Cardiac fibroblast (primary cell): ENCODE results near the gene BST1.

ENCODE experiments used
- DNase-seq, 2 donors: peaks; one replicate each; pipeline versions ENCODE4 v3.0.0 to v3.0.0-alpha.2; 2010; ENCODE audit warnings: low read depth in 2 of 2
- H3K4me3 ChIP-seq, 2 donors: replicated peaks in 1 of 2; 1 replicate in 1 of 2; 2 replicates in 1 of 2; pipeline ENCODE4 v1.5.1; 2011; ENCODE audit warnings: low read depth in 2 of 2, low read length in 2 of 2, mild to moderate bottlenecking in 2 of 2, moderate library complexity in 1 of 2
- CTCF ChIP-seq: IDR thresholded peaks from one replicate; pipeline ENCODE4 v1.5.1; 2011; ENCODE audit warnings: low read depth, mild to moderate bottlenecking, low read length, inconsistent platforms

The BST1 gene

DNA sequence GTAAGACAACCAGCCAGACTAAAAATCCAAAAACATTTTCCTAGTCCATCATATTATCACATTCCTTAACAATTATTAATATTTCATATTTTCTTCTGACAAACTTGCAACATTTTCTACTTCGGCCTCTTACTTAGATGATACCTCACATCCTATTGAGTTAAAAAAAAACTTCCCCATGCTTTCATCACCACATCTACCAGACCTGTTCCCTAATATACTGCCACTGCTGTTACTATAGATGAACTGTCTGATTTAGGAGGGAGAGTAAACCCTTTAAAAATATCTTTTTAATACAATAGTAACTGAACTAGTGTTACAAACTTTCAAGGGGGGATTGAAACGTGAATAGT lies 19.7 kb upstream of the BST1 start:
- TF ChIP-seq CTCF, result no peak
- peak overlapping the region in 1 of 2 donors; percentile 73 for H3K4me3 ChIP-seq
- peak in 1 of 2 donors; percentile 59 for DNase-seq

DNA sequence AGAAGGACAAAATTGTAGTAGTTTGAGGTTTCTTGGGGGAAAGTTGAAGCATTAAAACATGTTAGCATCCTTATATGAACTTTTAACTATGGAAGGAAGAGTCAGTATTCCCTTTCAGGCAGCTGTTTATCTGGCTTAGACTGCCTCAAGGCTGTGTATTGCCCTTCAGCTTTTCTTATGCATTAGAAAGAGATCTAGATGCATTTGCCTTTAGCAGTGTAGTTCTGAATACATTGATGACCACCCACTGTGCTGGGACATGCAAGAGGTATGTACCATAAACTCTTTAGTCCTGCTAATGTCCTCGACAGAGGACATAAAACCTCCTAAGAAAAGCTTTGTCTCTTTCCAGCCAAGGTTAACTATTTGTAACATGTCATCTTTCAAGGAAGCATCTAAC lies 18.4 kb upstream of the BST1 start:
- DNase-seq, result no peak
- TF ChIP-seq CTCF, result no peak
- H3K4me3 ChIP-seq, result no peak overlapping the region

DNA sequence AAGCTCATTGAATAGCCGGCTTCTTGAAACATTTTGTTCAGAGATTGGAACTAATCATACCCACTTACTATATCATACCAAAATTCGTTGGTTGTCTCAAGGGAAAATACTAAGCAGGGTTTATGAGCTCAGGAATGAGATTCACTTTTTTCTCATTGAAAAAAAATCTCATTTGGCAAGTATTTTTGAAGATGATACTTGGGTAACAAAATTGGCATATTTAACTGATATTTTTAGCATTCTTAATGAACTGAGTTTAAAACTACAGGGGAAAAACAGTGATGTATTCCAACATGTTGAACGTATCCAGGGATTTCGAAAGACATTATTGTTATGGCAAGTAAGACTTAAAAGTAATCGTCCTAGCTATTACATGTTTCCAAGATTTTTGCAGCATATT lies 14.8 kb upstream of the BST1 start:
- peak; percentile 24 to 75 for DNase-seq
- H3K4me3 ChIP-seq, result no peak overlapping the region
- TF ChIP-seq CTCF, result no peak

DNA sequence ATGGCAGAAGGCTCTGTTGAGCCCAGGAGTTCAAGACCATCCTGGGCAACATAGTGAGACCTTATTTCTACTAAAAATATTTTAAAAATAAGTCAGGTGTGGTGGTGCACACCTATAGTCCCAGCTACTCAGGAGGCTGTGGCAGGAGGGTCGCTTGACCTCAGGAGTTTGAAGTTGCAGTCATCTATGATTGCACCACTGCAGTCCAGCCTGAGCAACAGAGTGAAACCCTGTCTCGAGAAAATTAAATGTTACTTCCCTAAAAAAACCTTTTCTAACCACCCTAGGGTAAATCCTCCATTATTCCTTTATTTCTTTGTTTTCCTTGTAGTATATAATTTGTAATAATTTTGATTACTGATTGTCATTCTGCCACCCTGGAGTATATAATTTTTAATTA lies 13.3 kb upstream of the BST1 start:
- H3K4me3 ChIP-seq, result no peak overlapping the region
- peak; percentile 33 to 63 for DNase-seq

GRCh38 chr4:15690020-15690809 lies 12.7 kb upstream of the BST1 start:
- no peak overlapping the region for H3K4me3 ChIP-seq
- no peak for TF ChIP-seq CTCF
- DNase-seq, result peak; percentile 95 to 97

More for the DNA sequence above, 13.3 kb upstream of the BST1 start:
- no peak for TF ChIP-seq CTCF

- H3K4me3 ChIP-seq, result no peak overlapping the region
- no peak for TF ChIP-seq CTCF
- peak; percentile 44 to 84 for DNase-seq
Observed at GRCh38 chr4:15691346-15692135, 11.3 kb upstream of the BST1 start.
